Jurkat, Clone E6-1 (cell line): ENCODE data around the gene UFM1.

Experiments used
- DNase-seq: peaks from one replicate; pipeline ENCODE4 v3.0.0-alpha.2; 2011; ENCODE audit warnings: low read depth, low spot score
- H3K4me3 ChIP-seq: 2 replicates; pipeline ENCODE4 v1.5.1; 2011; ENCODE audit warnings: mild to moderate bottlenecking, low read length, control low read depth, moderate library complexity

Gene UFM1

DNA sequence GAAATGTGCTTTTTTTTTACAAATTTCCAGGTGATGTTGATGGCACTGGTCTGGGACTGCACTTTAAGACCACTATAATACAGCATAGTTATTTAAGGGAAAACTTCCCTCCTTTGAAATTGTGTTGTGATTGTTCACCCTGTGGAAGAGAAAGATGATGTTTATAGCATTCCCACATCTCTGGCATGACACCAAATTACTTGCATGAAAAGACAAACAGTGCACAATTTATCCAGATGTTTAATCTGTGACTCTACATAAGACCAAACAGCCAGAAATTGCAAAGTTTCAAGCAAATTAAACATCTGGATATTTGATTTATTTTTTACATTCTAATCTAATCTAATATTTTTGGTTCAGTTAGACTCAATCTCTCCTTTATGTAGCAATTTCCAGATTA, 51.6 kb downstream of the UFM1 start:
- no peak for DNase-seq
- H3K4me3 ChIP-seq: no peak overlapping the region

DNA sequence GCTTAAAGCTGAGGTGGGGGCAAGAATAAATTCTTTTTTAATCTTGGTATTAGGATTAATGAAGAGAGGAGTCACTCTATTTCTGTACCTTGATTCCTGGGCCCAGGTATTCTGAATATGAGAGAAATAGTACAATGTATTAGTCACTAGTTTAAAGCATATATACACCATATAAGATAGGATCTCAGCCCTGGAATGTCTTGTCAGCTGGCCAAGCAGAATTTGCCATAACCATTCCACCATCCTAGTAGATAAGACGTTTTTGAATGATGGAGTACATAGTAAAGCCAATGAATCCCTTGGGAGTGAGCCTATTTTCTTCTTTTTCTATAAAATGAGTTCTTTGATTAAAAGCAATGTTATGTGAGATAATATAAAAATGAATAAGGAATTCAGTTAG, 55.6 kb downstream of the UFM1 start:
- DNase-seq: no peak
- H3K4me3 ChIP-seq: no peak overlapping the region

DNA sequence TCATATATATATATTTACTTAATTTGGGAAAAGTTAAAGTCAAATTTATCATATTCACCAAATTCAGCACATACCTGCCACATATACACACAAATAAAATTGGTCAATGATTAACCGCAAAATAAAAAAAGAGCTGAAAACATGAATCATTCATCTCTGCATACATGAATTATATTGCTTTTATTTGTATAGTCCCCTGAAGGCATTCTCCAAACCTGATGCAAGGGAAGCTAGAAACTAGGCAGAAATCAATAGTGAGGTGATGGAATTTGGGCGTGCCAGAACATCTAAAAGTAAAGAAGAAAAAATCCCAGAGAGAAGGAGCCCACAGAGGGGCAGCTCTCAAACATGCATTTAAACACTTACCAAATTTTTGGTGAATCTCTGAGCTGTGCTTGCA, 60.1 kb downstream of the UFM1 start:
- no peak overlapping the region for H3K4me3 ChIP-seq
- no peak for DNase-seq

DNA sequence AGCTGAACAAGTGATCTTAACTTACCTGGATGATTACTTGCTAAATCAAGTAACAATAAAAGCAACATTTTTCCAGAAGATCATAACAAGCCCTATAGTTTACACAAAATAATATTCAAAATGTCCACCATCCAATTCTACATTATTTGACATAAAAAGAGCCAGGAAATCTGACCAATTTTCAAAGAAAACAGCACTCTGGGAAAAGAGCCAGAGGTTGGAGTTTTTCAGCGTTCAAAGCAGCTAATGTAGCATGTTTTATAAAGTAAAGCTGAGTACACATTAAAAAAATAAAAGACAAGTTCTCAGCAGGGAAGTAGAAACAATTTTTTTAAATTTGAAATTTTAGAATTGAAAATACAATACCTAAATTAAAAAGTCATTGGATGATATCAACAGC, 62.6 kb downstream of the UFM1 start:
- no peak for DNase-seq

More for the DNA sequence above, 62.6 kb downstream of the UFM1 start:
- no peak overlapping the region for H3K4me3 ChIP-seq
